ENCODE measurements around the gene AKNA. TPM values are rescaled to one million over a fixed set of nuclear protein-coding genes. Genes with fewer than 3 reads are reported as not detected.

Gene AKNA
- total RNA-seq, 1 donor from 2014 or later: 16.0 TPM

GRCh38 chr9:114369216-114370130 lies 18.3 kb downstream of the AKNA start:
- FAIRE-seq (no peak), DNase-seq (ENCODE audit: low read depth) (no peak)
- TF ChIP-seq EZH2 (IDR thresholded peaks at IDR 0.05; ENCODE audit: insufficient read depth, low read length): no peak
- TF ChIP-seq CTCF (IDR thresholded peaks at IDR 0.05; ENCODE audit: insufficient read depth, low read depth, low read length): no peak
- Histone ChIP-seq H3K4me3 (ENCODE audit: insufficient read depth, low read depth, low read length) (no peak overlapping the region), H3K4me2 (ENCODE audit: low read length) (no peak overlapping the region), H3K79me2 (ENCODE audit: insufficient read depth, low read length) (no peaks in the 10 kb centered on the region), H2AFZ (ENCODE audit: low read depth, low read length) (no peak overlapping the region), H3K4me1 (ENCODE audit: insufficient read depth, low read length) (peaks cover 23% of the 10 kb centered on the region), H4K20me1 (ENCODE audit: insufficient read depth, low read length) (peaks cover 5% of the 10 kb centered on the region), H3K9ac (ENCODE audit: low read length) (no peak overlapping the region), H3K27me3 (ENCODE audit: insufficient read depth, low read length) (no peaks in the 10 kb centered on the region), H3K27ac (ENCODE audit: low read depth, low read length) (no peak overlapping the region), H3K36me3 (ENCODE audit: insufficient read depth, low read length) (peaks cover 2% of the 10 kb centered on the region), H3K9me3 (ENCODE audit: insufficient read depth, low read depth, low read length) (no peaks in the 10 kb centered on the region)
- H3K27ac Mint-ChIP-seq (ENCODE audit: unreplicated experiment): no peak overlapping the region
- H3K27me3 Mint-ChIP-seq (ENCODE audit: low read depth, unreplicated experiment): no peaks in the 10 kb centered on the region
- H3K4me1 Mint-ChIP-seq (ENCODE audit: low read depth, unreplicated experiment): peaks cover 11% of the 10 kb centered on the region
- no peak overlapping the region for H3K4me3 Mint-ChIP-seq (ENCODE audit: unreplicated experiment)
- peaks cover 17% of the 10 kb centered on the region for H3K36me3 Mint-ChIP-seq (ENCODE audit: low read depth, unreplicated experiment)
- H3K9me3 Mint-ChIP-seq (ENCODE audit: unreplicated experiment): peaks cover 3% of the 10 kb centered on the region

DNA sequence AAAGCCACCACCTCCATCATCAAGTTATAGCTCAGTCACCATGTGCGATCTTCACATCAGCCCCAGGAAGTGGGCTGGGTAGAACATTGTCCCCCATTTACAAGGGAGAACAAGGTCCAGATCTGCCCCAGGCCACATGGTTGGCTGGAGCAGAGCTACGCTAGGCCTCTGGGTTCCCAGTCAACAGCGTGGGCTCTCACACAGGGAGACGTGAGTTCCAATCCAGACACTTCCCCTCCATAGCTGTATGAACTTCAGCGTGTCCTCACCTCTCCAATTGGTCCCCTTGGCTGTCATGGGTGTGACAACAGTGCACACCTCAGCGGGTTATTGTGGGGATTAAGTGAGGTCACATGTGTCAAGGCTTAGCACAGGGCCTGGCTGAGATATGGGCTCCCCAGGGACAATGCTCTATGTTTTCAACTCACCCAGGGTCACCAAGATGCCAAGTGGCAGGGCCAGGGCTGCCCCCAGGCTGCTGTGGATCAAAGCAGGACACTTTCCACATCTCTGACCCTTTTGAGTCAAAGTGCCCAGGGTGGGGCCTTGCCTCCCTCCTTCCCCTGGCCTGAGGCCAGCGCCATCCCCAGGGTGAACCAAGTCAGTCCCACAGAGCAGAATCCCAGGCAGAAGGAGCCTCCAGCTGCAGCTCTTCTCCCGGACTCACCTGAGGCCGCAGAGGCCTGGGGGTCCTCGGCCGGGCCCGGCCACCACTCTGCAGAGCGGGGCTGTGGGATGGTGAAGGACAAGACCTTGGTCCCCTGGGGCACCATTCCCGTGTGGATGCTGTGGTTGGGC lies 19.8 kb downstream of the AKNA start:
- Mint-ChIP-seq H3K9me3 (ENCODE audit: unreplicated experiment) (peaks cover 3% of the 10 kb centered on the region), H3K27ac (ENCODE audit: unreplicated experiment) (no peak overlapping the region), H3K4me1 (ENCODE audit: low read depth, unreplicated experiment) (peaks cover 11% of the 10 kb centered on the region), H3K27me3 (ENCODE audit: low read depth, unreplicated experiment) (no peaks in the 10 kb centered on the region), H3K4me3 (ENCODE audit: unreplicated experiment) (no peak overlapping the region), H3K36me3 (ENCODE audit: low read depth, unreplicated experiment) (peaks cover 21% of the 10 kb centered on the region)
- TF ChIP-seq CTCF (IDR thresholded peaks at IDR 0.05; ENCODE audit: insufficient read depth, low read depth, low read length) (no peak), EZH2 (IDR thresholded peaks at IDR 0.05; ENCODE audit: insufficient read depth, low read length) (no peak)
- H3K4me1 ChIP-seq (ENCODE audit: insufficient read depth, low read length): peaks cover 30% of the 10 kb centered on the region
- no peaks in the 10 kb centered on the region for H3K9me3 ChIP-seq (ENCODE audit: insufficient read depth, low read depth, low read length)
- H3K27ac ChIP-seq (ENCODE audit: low read depth, low read length): no peak overlapping the region
- no peak overlapping the region for H3K9ac ChIP-seq (ENCODE audit: low read length)
- peaks cover 5% of the 10 kb centered on the region for H4K20me1 ChIP-seq (ENCODE audit: insufficient read depth, low read length)
- no peaks in the 10 kb centered on the region for H3K79me2 ChIP-seq (ENCODE audit: insufficient read depth, low read length)
- DNase-seq (ENCODE audit: low read depth): no peak
- FAIRE-seq: no peak
- H3K36me3 ChIP-seq (ENCODE audit: insufficient read depth, low read length): peaks cover 2% of the 10 kb centered on the region
- H2AFZ ChIP-seq (ENCODE audit: low read depth, low read length): no peak overlapping the region
- no peaks in the 10 kb centered on the region for H3K27me3 ChIP-seq (ENCODE audit: insufficient read depth, low read length)
- H3K4me2 ChIP-seq (ENCODE audit: low read length): no peak overlapping the region
- no peak overlapping the region for H3K4me3 ChIP-seq (ENCODE audit: insufficient read depth, low read depth, low read length)
